ENCODE measurements around the gene CTAGE1.

The CTAGE1 gene

DNA sequence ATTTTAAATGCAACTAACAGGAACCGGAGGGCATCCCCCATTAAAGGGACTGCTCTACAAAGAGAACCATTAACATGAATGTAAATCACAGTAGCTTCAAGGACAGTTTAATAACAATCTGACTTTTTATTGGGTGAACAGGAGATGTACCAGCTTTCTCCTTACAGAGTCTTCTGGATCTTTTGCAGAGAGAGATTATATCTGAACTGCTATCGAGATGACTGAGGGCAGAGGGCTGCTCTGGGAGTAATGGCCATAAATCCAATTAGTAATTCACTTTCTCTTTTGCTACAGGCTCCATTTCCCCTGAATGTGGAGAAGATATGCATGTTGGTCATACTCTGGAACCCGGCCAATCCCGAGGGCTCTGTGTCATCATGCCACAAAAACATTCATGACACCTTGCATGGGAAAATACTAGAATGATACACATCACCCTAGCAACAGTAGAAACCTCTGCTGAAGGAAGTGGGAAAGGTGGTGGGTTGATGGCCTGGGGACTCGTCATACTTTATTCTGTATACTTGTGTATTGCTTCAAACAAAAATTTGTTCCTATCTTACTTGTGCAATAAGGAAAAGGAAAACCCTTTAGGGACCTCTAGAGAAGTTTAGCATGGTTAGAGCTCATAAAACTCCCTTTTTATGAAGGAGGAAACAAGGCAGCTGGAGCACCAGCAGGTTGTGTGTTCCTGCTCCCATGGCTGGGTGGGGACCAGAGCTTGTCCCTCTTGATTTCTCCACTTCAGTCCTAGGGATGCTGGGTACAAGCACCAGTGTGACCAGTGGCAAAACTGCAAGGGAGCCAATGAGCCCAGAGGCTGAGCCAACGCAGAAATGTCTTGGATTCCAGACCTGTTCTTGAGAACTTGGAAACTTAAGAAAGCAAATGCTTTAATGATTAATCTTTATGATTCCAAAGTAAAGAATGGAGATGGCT lies 26.0 kb downstream of the CTAGE1 start:
- DNase-seq (ENCODE audit: low read depth, low spot score): peak; percentile 93

DNA sequence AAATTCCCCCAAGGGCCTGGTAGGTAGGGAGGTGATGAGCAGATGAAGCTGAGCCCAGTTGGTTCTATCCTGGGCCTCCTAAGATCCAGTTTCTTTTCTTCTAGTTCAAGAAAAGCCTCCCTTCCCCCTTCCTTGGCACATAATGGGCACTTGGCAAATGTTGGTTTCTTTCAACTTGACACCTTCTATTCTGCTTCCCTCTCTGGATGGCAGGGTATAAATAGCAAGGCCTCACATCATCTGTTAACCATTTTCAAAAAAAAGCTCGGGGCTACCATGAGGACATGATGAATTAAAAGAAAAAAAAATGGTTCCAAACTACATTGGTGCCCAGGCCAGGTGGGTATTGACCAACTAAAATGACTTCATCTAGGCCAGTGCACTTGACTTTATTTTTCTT lies 29.9 kb downstream of the CTAGE1 start:
- DNase-seq (ENCODE audit: low read depth, low spot score): no peak

DNA sequence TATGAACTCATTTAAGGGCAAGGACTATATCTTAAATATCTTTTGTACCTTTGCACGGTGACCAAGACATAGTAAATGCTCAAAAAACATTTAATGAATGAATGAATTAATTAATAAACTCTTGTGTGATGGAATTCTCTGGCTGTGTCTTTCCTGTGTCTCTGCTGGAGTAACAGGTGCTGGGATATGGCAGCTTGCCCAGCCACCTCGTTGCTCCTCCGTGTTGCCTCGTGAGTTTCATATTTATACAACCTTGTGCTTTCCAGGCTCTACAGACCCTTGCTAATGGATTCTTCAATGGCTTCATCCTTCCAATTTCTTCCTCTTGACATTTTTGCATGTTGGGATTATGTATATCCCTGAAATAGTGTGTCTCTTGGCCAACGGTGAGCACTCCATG lies 30.4 kb downstream of the CTAGE1 start:
- DNase-seq (ENCODE audit: low read depth, low spot score): no peak

DNA sequence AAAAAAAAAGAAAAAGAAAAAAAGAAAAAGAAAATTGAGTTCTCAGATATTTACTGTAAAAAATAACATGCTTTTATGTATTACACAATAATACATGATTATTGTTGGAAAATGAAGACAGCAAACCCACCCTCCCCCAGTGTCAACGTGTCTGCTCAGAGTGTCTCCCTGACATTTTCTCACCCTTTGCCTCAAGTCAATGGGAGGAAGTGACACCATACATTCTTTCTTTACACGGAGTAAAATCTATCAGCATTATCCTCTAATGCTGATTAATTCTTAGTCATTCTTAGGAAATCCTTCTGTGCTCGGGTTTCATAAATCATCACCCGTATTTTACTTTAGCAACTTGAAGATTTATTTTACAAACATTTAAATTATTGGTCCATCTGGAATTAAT lies 32.0 kb downstream of the CTAGE1 start:
- peak; percentile 29 for DNase-seq (ENCODE audit: low read depth, low spot score)

DNA sequence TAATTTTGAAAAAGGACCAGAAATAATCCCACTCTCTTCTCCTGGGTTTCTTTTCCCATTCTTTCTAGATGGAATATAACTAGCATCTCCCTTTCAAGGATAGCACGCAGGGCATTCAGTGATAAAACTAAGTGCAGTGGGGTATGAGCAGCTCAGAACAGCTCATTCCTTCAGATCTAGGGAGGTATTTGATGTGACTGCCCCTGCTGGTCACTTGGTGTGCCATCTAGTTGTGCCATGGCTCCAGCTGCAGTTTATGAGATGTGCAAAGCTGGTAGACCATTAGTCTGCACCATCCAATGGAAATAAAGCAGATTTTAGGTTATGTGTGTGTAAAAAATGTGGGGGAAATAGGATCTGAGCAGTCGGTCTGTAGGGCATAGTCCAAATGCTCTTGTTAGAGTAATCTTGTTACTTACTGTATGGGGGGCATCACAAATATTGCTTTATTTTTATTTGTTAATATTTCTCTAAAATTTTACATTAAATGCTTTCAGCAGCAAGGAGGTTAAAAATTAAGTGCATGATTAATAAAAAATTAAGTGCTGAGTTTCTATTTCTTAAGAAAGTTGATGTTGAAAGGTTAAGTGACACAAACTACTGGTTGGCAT lies 38.9 kb downstream of the CTAGE1 start:
- DNase-seq (ENCODE audit: low read depth, low spot score): no peak

DNA sequence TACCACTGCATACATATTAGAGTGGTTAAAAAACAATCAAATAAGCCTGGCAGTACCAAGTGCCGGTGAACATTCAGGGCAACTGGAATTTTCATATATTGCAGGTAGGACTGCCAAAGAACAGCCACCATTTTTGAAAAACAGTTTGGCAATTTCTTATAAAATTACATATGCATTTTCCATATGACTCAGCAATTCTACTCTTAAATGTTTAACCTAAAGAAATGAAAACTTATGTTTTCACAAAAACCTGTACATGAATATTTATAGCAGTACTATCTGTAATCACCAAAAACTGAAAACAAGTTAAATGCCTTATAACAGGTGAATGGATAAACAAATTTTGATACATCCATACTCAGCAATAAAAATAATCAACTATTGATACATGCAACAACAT lies 39.9 kb downstream of the CTAGE1 start:
- DNase-seq (ENCODE audit: low read depth, low spot score): no peak

DNA sequence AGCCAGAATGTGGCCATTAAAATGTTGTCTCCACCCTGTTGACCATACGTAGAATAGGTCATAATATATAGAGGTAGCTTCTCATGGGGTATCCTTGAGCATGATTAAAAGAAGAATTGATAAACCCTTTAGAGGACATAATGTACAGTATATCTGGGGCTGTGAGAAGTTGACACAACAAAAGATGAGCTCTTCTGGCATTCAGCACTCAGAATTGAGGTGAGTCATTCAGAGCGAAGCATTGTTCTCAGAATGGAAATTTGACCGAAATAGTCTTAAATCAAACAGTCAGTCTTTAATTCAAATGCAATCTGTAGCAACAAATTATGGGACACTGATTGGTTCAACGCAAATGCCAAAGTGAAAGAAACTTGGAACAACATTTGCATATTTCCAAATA lies 47.3 kb downstream of the CTAGE1 start:
- DNase-seq (ENCODE audit: low read depth, low spot score): no peak

DNA sequence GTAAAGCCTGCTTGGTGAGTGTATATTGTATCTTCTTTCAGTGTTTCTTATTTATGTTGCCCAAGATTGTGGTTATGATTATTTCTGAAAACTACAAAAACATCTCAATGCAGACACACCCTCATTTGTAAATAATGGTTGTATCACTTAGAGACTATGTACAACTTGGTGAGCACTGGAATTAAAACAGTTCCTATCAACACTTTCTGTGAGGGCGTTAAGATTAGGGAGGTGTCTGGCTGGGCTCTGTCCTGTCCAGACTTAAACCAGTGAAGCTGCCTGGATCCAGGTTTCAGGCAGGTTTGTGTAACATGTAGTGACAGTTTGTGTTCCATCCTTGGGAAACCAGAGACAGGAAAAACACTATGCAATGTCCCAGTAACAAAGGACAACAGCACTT lies 49.7 kb downstream of the CTAGE1 start:
- no peak for DNase-seq (ENCODE audit: low read depth, low spot score)

DNA sequence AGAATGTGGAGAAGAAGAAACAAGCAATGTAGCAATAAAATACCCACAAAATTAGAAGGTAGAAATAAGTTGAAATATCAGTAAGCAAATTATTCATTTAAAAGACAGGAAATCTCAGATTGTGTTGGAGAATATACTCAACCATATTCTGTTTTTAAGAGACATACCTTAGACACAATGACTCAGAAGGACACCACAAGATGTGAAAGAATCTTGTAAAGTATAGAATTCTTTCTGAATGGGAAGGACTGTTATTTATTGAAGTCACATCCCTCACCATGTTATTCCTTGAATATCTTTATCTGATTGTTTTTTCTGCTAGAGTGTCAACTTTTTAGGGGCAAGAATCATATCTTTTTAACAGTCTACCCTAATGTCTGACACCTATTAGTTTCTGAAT lies 50.4 kb downstream of the CTAGE1 start:
- DNase-seq (ENCODE audit: low read depth, low spot score): no peak

DNA sequence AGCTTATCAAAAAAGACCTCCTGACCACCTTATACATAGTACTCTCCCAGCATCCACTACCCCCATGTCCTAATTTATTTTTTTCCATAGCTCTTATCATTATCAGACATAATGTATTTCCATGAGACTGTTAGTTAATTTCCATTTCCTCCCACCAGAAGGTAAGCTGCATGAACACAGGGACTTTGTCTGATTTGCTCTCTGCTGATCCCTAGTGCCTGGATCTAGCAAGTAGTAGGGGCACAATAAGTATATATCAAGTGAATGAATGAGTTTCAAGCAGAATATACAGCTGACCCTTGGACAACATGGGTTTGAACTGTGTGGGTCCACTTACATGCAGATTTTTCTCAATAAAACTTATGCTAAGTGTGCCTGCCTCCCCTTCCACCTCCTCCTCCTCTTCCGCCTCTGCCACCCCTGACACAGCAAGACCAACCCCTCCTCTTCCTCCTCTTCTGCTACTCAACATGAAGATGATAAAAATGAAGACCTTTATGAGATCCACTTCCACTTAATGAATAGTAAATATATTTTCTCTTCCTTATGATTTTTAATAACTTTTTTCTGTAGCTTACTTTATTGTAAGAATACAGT lies 53.8 kb downstream of the CTAGE1 start:
- DNase-seq (ENCODE audit: low read depth, low spot score): no peak

Measured in astrocyte of the hippocampus (primary cell).